H9 (cell line): ENCODE results near the gene MUC22. TPM values are rescaled to one million over a fixed set of nuclear protein-coding genes. Genes with fewer than 3 reads are reported as not detected.

ENCODE experiments used
- DNase-seq: peaks from one replicate; pipeline ENCODE4 v3.0.0-alpha.2; 2017
- H2AFZ ChIP-seq: one replicate; pipeline ENCODE4 v1.6.1; 2013; ENCODE audit warnings: mild to moderate bottlenecking, low read length, control low read depth, moderate library complexity
- H2AK5ac ChIP-seq: 2 replicates; pipeline ENCODE4 v1.6.1; 2013; ENCODE audit warnings: low read length, control low read depth, mixed read lengths; ENCODE audit not compliant: insufficient read length
- H2BK120ac ChIP-seq: one replicate; pipeline ENCODE4 v1.6.1; 2013; ENCODE audit warnings: low read depth, mild to moderate bottlenecking, low read length, control low read depth, inconsistent platforms; ENCODE audit not compliant: poor library complexity, severe bottlenecking
- H2BK12ac ChIP-seq: 2 replicates; pipeline ENCODE4 v1.6.1; 2013; ENCODE audit warnings: low read length, control low read depth, mixed read lengths, low read depth; ENCODE audit not compliant: insufficient read length
- H2BK15ac ChIP-seq: 2 replicates; pipeline ENCODE4 v1.6.1; 2013; ENCODE audit warnings: low read depth, low read length, control low read depth
- H2BK20ac ChIP-seq: one replicate; pipeline ENCODE4 v1.6.1; 2013; ENCODE audit warnings: low read depth, mild to moderate bottlenecking, low read length, control low read depth, inconsistent platforms; ENCODE audit not compliant: poor library complexity, severe bottlenecking
- H2BK5ac ChIP-seq: 2 replicates; pipeline ENCODE4 v1.6.1; 2013; ENCODE audit warnings: low read length, control low read depth, mixed read lengths; ENCODE audit not compliant: insufficient read length
- H3K14ac ChIP-seq: 2 replicates; pipeline ENCODE4 v1.6.1; 2013; ENCODE audit warnings: low read length, control low read depth; ENCODE audit not compliant: insufficient read depth
- H3K18ac ChIP-seq: 2 replicates; pipeline ENCODE4 v1.6.1; 2013; ENCODE audit warnings: low read depth, mild to moderate bottlenecking, mixed read lengths, low read length, control low read depth; ENCODE audit not compliant: insufficient read length
- H3K23ac ChIP-seq: 2 replicates; pipeline ENCODE4 v1.6.1; 2013; ENCODE audit warnings: low read length, control low read depth, mixed read lengths, low read depth; ENCODE audit not compliant: insufficient read length
- H3K23me2 ChIP-seq: 2 replicates; pipeline ENCODE4 v1.6.1; 2013; ENCODE audit warnings: low read depth, mild to moderate bottlenecking, mixed read lengths, low read length, control low read depth; ENCODE audit not compliant: insufficient read length, poor library complexity, severe bottlenecking
- H3K27ac ChIP-seq: 2 replicates; pipeline ENCODE4 v1.5.1; 2013; ENCODE audit warnings: low read length, control low read depth, mixed read lengths, low read depth; ENCODE audit not compliant: insufficient read length
- H3K27me3 ChIP-seq: 2 replicates; pipeline ENCODE4 v1.6.1; 2013; ENCODE audit warnings: low read length, control low read depth, inconsistent platforms; ENCODE audit not compliant: insufficient read depth
- H3K4ac ChIP-seq: 2 replicates; pipeline ENCODE4 v1.6.1; 2013; ENCODE audit warnings: low read depth, mild to moderate bottlenecking, control low read depth, inconsistent platforms, low read length, moderate library complexity
- H3K4me1 ChIP-seq: 2 replicates; pipeline ENCODE4 v1.6.1; 2013; ENCODE audit warnings: low read length, control low read depth, inconsistent platforms; ENCODE audit not compliant: insufficient read depth
- H3K4me2 ChIP-seq: 2 replicates; pipeline ENCODE4 v1.6.1; 2013; ENCODE audit warnings: low read length, control low read depth, mixed read lengths; ENCODE audit not compliant: insufficient read length, insufficient read depth
- H3K56ac ChIP-seq: 2 replicates; pipeline ENCODE4 v1.6.1; 2013; ENCODE audit warnings: low read depth, mild to moderate bottlenecking, mixed read lengths, low read length, control low read depth; ENCODE audit not compliant: insufficient read length
- H3K79me1 ChIP-seq: 2 replicates; pipeline ENCODE4 v1.6.1; 2013; ENCODE audit warnings: low read depth, mild to moderate bottlenecking, moderate library complexity, low read length, control low read depth, inconsistent platforms; ENCODE audit not compliant: insufficient read depth, poor library complexity, severe bottlenecking
- H3K79me2 ChIP-seq: 2 replicates; pipeline ENCODE4 v1.6.1; 2013; ENCODE audit warnings: low read length, control low read depth, inconsistent platforms; ENCODE audit not compliant: insufficient read depth
- H3K9ac ChIP-seq: 2 replicates; pipeline ENCODE4 v1.6.1; 2013; ENCODE audit warnings: low read length, control low read depth, mixed read lengths; ENCODE audit not compliant: insufficient read length; ENCODE audit errors: extremely low read depth
- H3K9me3 ChIP-seq: one replicate; pipeline ENCODE4 v1.6.1; 2013; ENCODE audit warnings: low read depth, low read length, inconsistent platforms; ENCODE audit not compliant: control insufficient read depth
- H3T11ph ChIP-seq: one replicate; pipeline ENCODE4 v1.6.1; 2013; ENCODE audit warnings: mild to moderate bottlenecking, low read length, control low read depth, inconsistent platforms
- H4K20me1 ChIP-seq: one replicate; pipeline ENCODE4 v1.6.1; 2013; ENCODE audit not compliant: control insufficient read depth, insufficient read length, insufficient read depth
- H4K5ac ChIP-seq: 2 replicates; pipeline ENCODE4 v1.6.1; 2013; ENCODE audit warnings: low read depth, mild to moderate bottlenecking, mixed read lengths, low read length, control low read depth; ENCODE audit not compliant: insufficient read length
- H4K8ac ChIP-seq: replicated peaks from 2 replicates; pipeline ENCODE4 v1.6.1; 2013; ENCODE audit warnings: low read length, control low read depth, mixed read lengths, low read depth; ENCODE audit not compliant: insufficient read length
- H4K91ac ChIP-seq: 2 replicates; pipeline ENCODE4 v1.6.1; 2013; ENCODE audit warnings: low read depth, mild to moderate bottlenecking, moderate library complexity, mixed read lengths, low read length, control low read depth; ENCODE audit not compliant: insufficient read length
- H3K27ac Mint-ChIP-seq, 3 experiments: 2 replicates in 2 of 3; 3 replicates in 1 of 3; pipeline ENCODE4 v1.8.0; 2020 to 2021; ENCODE audit warnings: mixed read lengths in 3 of 3, mild to moderate bottlenecking in 1 of 3, moderate library complexity in 1 of 3
- H3K27me3 Mint-ChIP-seq: 2 replicates; pipeline ENCODE4 v1.8.0; 2021; ENCODE audit warnings: low read depth, mild to moderate bottlenecking, moderate library complexity, mixed read lengths
- H3K36me3 Mint-ChIP-seq, 3 experiments: 2 replicates in 2 of 3; 3 replicates in 1 of 3; pipeline ENCODE4 v1.8.0; 2020 to 2021; ENCODE audit warnings: low read depth in 3 of 3, mixed read lengths in 3 of 3; ENCODE audit not compliant: insufficient read depth in 1 of 3
- H3K4me1 Mint-ChIP-seq, 2 experiments: 2 replicates each; pipeline ENCODE4 v1.8.0; 2020; ENCODE audit warnings: mixed read lengths in 2 of 2
- H3K4me3 Mint-ChIP-seq, 2 experiments: 2 replicates in 1 of 2; 3 replicates in 1 of 2; pipeline ENCODE4 v1.8.0; 2020 to 2021; ENCODE audit warnings: mild to moderate bottlenecking in 2 of 2, mixed read lengths in 2 of 2, moderate library complexity in 1 of 2
- H3K9me3 Mint-ChIP-seq, 2 experiments: 2 replicates in 1 of 2; 3 replicates in 1 of 2; pipeline ENCODE4 v1.8.0; 2020; ENCODE audit warnings: mild to moderate bottlenecking in 2 of 2, mixed read lengths in 2 of 2, moderate library complexity in 1 of 2
- CTCF ChIP-seq: fragments of 200-600 bp; sonication (generic); conservative IDR thresholded peaks from 3 replicates; pipeline ENCODE4 v1.8.0; 2021; ENCODE audit warnings: antibody characterized with exemption, mild to moderate bottlenecking
- WGBS: extraction: QIAGEN DNeasy Blood & Tissue Kit; methylation state at CpG from one replicate; pipeline ENCODE4 v1.1.7; 2013; ENCODE audit warnings: missing lambda C conversion rate, low lambda C conversion rate, mixed read lengths; ENCODE audit not compliant: insufficient read length; ENCODE audit errors: extremely low coverage; 5-methylcytosine and 5-hydroxymethylcytosine counted together
- total RNA-seq: library from RNA; stranded (reverse); gene quantifications from 2 replicates; pipeline ENCODE4 v1.2.1, GENCODE V29; 2021

Gene MUC22
- total RNA-seq, 1 experiment from 2014 or later: not detected

DNA sequence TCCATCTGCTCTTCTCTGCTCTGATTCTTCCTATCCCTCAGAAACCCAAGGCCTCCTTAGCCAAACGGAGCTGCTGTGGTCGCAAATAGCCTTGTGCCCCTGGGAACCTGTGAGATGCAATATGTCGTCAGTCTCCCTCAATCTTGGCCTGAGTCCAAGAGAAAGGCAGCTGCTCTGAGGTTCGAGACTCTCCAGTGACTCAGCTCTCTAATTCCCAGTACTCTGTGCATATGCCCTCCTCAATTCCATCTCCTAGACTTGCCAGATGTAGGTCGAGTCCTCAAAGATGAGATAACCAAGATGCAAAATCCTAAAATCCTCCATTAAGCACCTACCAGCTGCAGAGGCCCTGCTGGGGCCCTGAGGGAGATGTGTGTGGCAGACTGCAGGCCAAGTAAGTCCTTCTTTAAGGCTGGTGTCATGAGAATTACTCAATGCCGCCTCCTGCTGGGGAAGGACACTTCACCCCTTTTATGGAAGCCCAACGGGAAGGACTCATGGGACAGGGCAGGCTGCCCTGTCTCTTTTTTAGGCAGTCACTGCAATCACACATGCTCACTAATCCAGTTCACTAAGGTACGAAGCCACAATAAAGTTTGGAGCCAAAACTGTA, 73.6 kb downstream of the MUC22 start:
- H3K36me3 Mint-ChIP-seq: no peaks in the 10 kb centered on the region
- peak overlapping the region; percentile 31 to 89 (median 72); a peak in 5 of 7 replicates for H3K27ac Mint-ChIP-seq

More for the DNA sequence above, 73.6 kb downstream of the MUC22 start:
- Histone ChIP-seq H4K5ac (no peak overlapping the region), H3K56ac (no peak overlapping the region), H3K9ac (no peak overlapping the region), H3T11ph (no peak overlapping the region), H4K8ac (no peak overlapping the region), H3K27me3 (no peaks in the 10 kb centered on the region), H3K18ac (no peak overlapping the region), H2BK5ac (no peak overlapping the region), H2AFZ (no peak overlapping the region), H3K23ac (no peak overlapping the region), H3K14ac (no peak overlapping the region), H2BK120ac (no peak overlapping the region), H3K4me1 (peaks cover 4% of the 10 kb centered on the region; the same call in 1 of the 2 replicates), H3K9me3 (no peaks in the 10 kb centered on the region), H2BK15ac (no peak overlapping the region), H3K79me2 (no peaks in the 10 kb centered on the region), H2AK5ac (no peak overlapping the region), H4K20me1 (no peaks in the 10 kb centered on the region), H4K91ac (no peak overlapping the region), H2BK12ac (no peak overlapping the region), H3K27ac (no peak overlapping the region), H3K23me2 (no peaks in the 10 kb centered on the region), H3K4me2 (no peak overlapping the region), H3K79me1 (no peaks in the 10 kb centered on the region), H3K4ac (no peak overlapping the region), H2BK20ac (no peak overlapping the region)
- TF ChIP-seq CTCF: peak; percentile 84
- H3K4me3 Mint-ChIP-seq: no peak overlapping the region
- peak; percentile 86 for DNase-seq
- H3K4me1 Mint-ChIP-seq: peaks cover 24% of the 10 kb centered on the region in 2 experiments
- no peaks in the 10 kb centered on the region for H3K27me3 Mint-ChIP-seq
- no peaks in the 10 kb centered on the region for H3K9me3 Mint-ChIP-seq
- no CpG with 5 or more reads among the region's 8 CpGs for WGBS

Other genes starting within 250 kb of the MUC22 start
- gene DDR1, start 126.0 kb upstream of the MUC22 start, total RNA-seq: 254 and 258 TPM in 2 replicates
- gene GTF2H4, start 102.3 kb upstream of the MUC22 start, total RNA-seq: 58.2 and 60.8 TPM in 2 replicates
- 61.9 and 68.2 TPM in 2 replicates for gene VARS2, start 96.2 kb upstream of the MUC22 start, total RNA-seq
- gene SFTA2, start 78.3 kb upstream of the MUC22 start, total RNA-seq: not detected in 2 replicates
- gene MUCL3, start 69.5 kb upstream of the MUC22 start, total RNA-seq: 0.15 and 0.20 TPM in 2 replicates
- gene MUC21, start 26.8 kb upstream of the MUC22 start, total RNA-seq: not detected in 2 replicates
- not detected in 2 replicates for gene C6orf15, start 102.1 kb downstream of the MUC22 start, total RNA-seq
- gene PSORS1C1, start 104.3 kb downstream of the MUC22 start, total RNA-seq: 0.48 TPM in 2 replicates
- not detected in 2 replicates for gene CDSN, start 110.0 kb downstream of the MUC22 start, total RNA-seq
- gene PSORS1C2, start 128.6 kb downstream of the MUC22 start, total RNA-seq: 0.31 and 0.33 TPM in 2 replicates
- gene CCHCR1, start 147.3 kb downstream of the MUC22 start, total RNA-seq: 42.7 and 45.5 TPM in 2 replicates
- 15.0 and 16.5 TPM in 2 replicates for gene TCF19, start 148.1 kb downstream of the MUC22 start, total RNA-seq
- gene POU5F1, start 160.2 kb downstream of the MUC22 start, total RNA-seq: 2,134 TPM in 2 replicates